ENCODE results near the gene THAP5.

Gene THAP5

GRCh38 chr7:108569381-108570145 lies at the start of gene THAP5, which contains the start of gene DNAJB9:
Gene THAP5, minus strand, starts transcription at chr7:108569706. Its CDS starts 137 bp downstream, at chr7:108569569.
Gene DNAJB9, plus strand, starts transcription at chr7:108569874. Its CDS starts 1,853 bp downstream, at chr7:108571727.
- DNase-seq (ENCODE audit: low read depth) = peak; percentile 99

GRCh38 chr7:108618056-108618455 lies 48.5 kb upstream of the THAP5 start:
- DNase-seq (ENCODE audit: low read depth) = no peak

GRCh38 chr7:108614896-108615295 lies 45.4 kb upstream of the THAP5 start:
- DNase-seq (ENCODE audit: low read depth) = no peak

- DNase-seq (ENCODE audit: low read depth) = no peak
These were observed 44.5 kb upstream of the THAP5 start for GRCh38 chr7:108613949-108614381.

GRCh38 chr7:108613147-108613948 lies 43.8 kb upstream of the THAP5 start:
- DNase-seq (ENCODE audit: low read depth) = no peak

GRCh38 chr7:108611268-108611667 lies 41.8 kb upstream of the THAP5 start:
- no peak for DNase-seq (ENCODE audit: low read depth)

GRCh38 chr7:108609643-108610042 lies 40.1 kb upstream of the THAP5 start:
- no peak for DNase-seq (ENCODE audit: low read depth)

- no peak for DNase-seq (ENCODE audit: low read depth)
These were observed 36.2 kb upstream of the THAP5 start for GRCh38 chr7:108605559-108606201.

- DNase-seq (ENCODE audit: low read depth) = no peak
These were observed 35.0 kb upstream of the THAP5 start for GRCh38 chr7:108604307-108605077.

GRCh38 chr7:108603656-108604306 lies 34.3 kb upstream of the THAP5 start:
- no peak for DNase-seq (ENCODE audit: low read depth)

- no peak for DNase-seq (ENCODE audit: low read depth)
These were observed 30.9 kb upstream of the THAP5 start for GRCh38 chr7:108600399-108600798.

- no peak for DNase-seq (ENCODE audit: low read depth)
These were observed 29.5 kb upstream of the THAP5 start for GRCh38 chr7:108598914-108599580.

GRCh38 chr7:108598153-108598552 lies 28.6 kb upstream of the THAP5 start:
- no peak for DNase-seq (ENCODE audit: low read depth)

- DNase-seq (ENCODE audit: low read depth) = no peak
These were observed 27.1 kb upstream of the THAP5 start for GRCh38 chr7:108596560-108596959.

- no peak for DNase-seq (ENCODE audit: low read depth)
These were observed 23.2 kb upstream of the THAP5 start for GRCh38 chr7:108592646-108593201.

- no peak for DNase-seq (ENCODE audit: low read depth)
These were observed 21.1 kb upstream of the THAP5 start for GRCh38 chr7:108590606-108591005.

GRCh38 chr7:108589874-108590273 lies 20.4 kb upstream of the THAP5 start:
- DNase-seq (ENCODE audit: low read depth) = no peak

GRCh38 chr7:108589199-108589598 lies 19.7 kb upstream of the THAP5 start:
- no peak for DNase-seq (ENCODE audit: low read depth)

GRCh38 chr7:108586274-108586710 lies 16.8 kb upstream of the THAP5 start:
- DNase-seq (ENCODE audit: low read depth) = no peak

GRCh38 chr7:108585843-108586242 lies 16.3 kb upstream of the THAP5 start:
- no peak for DNase-seq (ENCODE audit: low read depth)
